ENCODE results near the gene FGR. TPM values are rescaled to one million over a fixed set of nuclear protein-coding genes. Genes with fewer than 3 reads are reported as not detected.

The FGR gene
- polyA plus RNA-seq, 3 donors = 1.4 to 1.8 (median 1.7) TPM

DNA sequence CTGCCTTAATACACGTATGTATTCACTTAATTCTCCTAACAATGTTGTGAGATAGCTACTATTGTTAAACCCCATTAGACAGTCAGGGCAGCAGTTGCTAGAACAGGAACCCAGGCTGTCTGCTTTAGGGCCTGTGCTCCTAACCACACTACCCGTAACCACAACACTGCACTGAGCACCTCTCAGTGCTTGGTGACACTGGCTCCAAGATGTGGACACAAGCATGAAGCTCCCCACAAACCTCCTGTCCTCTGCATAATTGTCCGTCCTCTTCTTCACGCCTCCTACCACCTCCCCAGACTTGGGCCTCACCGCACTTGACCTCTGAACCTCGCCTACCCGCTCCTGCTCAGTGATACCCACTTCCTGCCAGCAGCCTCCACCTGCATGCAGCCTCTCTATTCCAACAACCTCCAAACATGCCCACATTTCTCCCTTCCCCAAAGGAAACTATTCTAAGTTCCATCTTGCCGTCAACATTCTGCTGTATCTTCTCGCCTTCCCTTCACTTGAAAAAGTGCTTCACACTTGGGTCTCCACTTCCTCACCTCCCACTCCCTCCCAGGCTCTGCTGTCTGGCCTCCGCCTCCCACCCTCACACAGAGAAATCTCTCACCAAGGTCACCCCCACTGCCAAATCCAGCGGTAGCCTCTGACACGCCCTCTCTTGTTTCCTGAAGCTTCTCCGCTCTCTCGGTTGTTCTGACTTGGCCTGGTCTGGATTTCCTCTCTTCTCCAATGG, 16.5 kb downstream of the FGR start:
- no peak for DNase-seq (ENCODE audit: low read depth in 3 of 3, low spot score in 2 of 3)

DNA sequence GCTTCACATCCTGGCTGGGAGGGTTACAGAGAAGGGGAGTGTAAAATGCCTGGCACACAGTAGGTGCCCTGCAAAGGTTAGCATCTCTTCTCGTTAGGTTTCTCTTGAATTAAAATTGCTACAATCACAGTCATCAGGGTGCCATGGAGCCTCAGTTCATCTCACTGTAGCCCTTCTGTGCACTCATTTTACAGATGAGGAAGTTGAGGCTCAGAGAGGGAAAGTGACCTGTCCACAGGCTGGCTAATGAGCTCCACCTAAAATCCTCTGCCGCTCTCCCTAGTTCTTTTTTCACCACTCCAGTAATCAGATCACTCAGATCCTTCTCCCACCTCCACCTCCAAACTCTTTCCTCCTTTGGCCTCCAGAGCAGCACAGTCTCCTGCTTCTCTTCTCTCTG, 17.6 kb downstream of the FGR start:
- no peak for DNase-seq (ENCODE audit: low read depth in 3 of 3, low spot score in 2 of 3)

DNA sequence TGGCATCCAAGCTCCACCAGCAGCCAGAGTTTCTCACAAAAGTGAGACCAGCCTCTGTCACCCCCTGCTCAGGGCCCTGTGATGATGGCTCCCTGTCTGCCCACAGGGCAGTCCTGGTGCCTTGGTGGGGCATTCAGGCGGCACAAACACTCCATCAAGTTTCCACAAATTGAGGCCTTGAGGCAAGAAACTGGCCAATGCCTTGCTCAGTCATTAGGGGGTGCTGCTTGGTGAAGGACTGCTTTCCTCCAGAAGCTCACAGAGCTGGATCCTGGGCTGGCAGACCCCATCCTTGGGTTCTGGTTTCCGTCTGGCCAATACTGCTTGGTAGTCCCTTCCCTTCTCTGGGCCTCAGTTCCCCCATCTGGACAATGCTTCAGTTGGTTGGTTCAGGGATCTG, 18.5 kb downstream of the FGR start:
- DNase-seq (ENCODE audit: low read depth in 3 of 3, low spot score in 2 of 3) = no peak

DNA sequence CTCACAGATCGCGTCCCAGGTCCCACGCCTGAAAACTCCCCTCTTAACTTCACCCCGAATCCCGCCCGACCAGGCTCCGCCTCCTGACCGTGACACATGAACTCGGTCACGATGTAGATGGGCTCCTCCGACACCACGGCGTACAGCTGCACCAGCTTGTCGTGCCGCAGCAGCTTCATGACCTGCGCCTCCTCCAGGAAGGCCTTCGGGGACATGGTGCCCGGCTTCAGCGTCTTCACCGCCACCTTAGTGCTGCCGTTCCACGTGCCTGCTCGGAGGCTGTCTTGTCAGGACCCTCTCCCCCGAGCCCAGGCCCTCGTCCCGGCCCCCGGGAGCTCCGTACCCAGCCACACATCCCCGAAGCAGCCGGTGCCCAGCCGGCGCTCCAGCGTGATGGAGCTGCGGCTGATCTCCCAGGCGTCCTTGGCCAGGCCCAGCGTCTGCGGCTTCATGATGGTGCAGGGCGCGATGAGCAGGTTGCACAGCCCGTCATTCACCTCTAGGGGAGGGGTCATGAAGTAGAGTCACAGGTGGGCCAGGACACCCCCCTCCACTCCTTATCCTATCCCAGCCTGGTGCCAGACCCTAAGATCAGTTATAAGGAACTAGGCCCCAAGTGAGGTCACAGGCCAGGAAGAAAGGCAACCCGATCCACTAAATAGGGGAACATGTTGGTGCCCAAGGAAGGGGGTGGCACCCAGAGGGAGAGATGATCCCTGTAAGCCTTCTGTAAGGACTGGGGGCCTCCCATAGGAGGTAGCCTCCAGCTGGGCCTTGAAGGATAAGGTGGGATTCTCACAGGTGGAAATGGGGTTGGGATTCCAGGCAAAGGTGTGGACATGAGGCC, 19.4 kb downstream of the FGR start:
- DNase-seq (ENCODE audit: low read depth in 3 of 3, low spot score in 2 of 3) = no peak

DNA sequence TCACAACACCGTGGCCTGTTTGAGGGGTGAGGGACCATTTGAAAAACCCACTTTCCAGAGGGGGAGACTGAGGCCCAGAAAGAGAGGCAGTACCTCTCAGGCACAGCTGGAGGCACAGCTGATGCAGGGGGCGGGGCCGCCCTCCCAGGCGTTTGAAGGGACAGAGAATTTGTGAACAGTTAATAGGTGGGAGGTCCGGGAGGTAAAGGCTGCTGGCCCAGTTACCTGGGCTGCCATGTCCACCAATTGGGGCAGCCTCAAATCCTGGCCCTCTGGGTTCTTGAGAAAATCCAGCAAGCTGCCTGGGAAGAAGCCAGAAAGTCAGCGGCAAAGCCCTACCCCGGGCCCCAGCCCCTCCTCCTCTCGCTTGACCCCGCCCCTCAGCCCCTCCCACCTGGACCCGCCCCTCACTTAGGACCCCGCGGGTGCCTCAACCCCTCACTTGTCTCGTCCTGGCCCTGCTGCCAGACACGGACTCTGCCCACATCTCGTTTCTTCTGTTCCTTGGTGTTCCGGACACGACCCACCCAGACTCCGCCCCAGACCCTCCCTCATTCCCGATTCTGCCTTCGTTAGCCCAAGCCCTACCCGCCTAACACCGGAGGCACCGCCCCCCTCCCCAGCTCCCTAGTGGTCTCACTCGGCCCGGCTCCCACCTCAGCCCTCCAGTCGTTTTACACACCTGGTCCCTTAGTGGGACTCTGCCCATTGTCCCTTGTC, 20.2 kb downstream of the FGR start:
- no peak for DNase-seq (ENCODE audit: low read depth in 3 of 3, low spot score in 2 of 3)

DNA sequence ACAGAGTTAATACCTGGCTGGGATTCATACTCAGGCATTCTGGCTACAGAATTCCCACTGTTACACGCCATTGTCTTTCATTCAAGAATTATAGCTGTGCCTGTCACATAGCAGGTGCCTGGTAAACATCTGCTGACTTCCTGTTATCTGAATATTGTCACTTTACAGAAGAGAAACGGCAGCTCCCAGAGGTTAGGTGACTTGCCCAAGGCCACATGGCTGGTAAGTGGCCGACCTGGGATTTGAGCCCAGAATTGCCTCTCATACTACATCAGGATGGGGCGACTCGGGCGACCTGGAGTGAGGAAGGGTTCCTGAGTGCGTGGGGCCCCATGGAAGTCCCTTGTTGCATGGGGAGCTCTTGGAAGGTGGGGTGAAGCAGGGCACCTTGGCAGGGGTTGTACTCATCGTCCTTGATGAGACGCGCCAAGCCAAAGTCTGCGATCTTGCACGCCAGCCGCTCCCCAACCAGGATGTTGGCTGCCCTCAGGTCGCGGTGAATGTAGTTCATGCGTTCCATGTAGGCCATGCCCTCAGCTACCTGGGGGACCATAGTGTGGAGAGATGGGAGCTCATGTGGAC, 20.9 kb downstream of the FGR start:
- no peak for DNase-seq (ENCODE audit: low read depth in 3 of 3, low spot score in 2 of 3)

DNA sequence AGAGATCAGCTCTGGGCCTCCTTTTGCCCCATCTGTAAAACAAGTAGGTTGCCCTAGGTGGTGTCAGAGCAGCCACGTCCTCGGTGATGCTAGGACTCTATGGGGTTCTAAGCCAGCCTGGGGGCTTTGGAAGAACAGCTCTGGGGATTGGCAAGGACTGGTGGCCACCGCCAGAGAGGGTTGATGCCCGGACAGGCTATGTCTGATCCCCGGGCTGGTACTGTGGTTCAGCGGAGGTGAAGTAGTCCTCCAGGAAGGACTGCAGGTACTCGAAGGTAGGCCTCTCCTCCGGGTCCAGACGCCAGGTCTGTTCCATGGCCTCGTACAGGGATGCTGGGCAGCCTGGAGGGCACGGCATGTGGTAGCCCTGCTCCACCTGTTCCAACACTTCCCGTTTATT, 22.3 kb downstream of the FGR start:
- no peak for DNase-seq (ENCODE audit: low read depth in 3 of 3, low spot score in 2 of 3)

DNA sequence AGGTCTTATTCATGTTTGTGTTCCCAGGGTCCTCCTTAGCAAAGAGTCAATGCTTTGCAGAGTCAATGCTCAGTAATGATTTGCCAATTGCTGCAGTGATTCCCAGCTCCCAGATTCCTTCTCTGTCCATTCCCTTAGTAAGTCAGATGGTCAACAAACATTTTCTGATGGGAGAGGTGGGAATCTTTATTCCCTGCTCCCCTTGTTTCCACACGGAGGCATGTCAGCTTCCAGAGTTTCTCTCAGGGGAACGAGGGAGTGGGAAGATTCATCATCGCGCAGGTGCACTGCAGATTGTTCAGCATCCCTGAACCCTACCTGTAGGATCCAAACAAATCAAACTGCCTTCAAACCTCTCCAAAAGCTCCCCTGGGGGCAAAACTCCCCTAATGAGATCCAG, 23.5 kb downstream of the FGR start:
- no peak for DNase-seq (ENCODE audit: low read depth in 3 of 3, low spot score in 2 of 3)

DNA sequence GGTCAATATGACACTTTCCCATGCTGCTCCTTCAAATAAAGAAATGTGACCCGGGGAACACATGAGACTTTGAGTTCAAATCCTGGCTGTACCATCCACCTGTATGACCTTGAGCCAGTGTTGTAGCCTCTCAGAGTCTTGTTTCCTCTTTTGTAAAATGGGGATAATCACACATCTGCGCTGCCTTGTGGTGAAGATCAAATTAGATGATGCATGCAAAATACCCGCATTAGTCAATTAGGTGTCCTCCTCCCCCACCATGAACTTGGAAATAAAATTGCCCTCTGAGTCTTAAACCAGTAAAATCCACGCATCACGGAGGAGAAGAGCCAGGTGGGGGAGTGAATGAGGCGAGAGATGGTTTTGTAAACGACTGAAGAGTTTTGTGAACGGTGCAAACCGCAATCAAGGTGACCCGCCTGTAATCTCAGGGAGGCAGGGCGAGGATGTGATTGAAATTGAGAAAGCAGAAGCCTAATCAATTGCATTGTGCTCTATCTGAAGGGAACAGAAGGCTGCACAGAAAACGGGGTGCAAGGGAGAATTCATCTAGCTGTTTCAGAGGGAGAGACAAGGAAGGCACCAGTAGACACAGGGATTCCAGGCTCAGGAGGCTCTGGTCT, 25.3 kb downstream of the FGR start:
- no peak for DNase-seq (ENCODE audit: low read depth in 3 of 3, low spot score in 2 of 3)

DNA sequence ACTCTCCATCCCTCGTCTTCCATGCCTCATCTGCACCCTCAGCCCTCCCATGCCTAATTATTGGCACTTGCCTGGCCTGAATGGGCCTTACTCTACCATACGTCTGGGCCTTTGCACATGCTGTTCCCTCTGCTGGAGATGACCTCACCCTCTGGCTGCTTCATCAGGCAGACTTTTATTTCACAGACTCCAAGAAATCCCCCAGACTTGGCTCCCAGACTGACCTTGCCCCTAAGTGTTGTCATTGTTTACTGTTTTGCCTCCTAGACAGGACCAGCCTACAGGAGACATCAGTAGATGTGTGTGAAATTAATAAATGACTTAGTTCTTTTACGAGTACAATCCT, 25.8 kb downstream of the FGR start:
- DNase-seq (ENCODE audit: low read depth in 3 of 3, low spot score in 2 of 3) = no peak

DNA sequence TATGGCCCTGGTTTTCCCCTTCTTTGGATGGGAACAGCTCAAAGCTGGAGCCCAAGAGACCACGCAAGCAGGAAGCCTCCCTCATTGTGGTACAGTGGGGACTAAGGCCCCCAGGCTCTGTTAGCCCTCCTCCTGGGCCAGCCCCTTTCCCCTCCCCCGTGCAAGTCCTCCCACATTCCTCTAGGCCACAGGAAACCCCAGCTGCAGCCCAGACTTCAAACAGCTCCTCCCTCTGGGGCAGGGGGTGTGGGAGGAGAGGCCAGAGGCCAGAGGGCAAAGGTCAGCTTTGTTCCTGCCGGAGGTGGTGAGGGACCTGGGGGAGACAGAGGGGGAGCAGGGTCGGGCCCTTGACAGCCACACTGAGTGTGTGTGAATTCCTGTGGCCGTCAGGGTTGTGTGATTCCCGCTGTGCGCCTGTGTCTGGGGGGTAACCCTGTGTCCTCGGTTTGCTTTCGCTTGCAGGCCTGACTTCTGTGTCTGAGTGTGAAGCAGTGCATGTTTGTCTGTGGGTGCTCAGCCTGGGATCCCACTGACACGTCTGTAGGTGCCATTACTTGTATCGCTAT, 27.7 kb downstream of the FGR start:
- DNase-seq (ENCODE audit: low read depth in 3 of 3, low spot score in 2 of 3) = no peak

DNA sequence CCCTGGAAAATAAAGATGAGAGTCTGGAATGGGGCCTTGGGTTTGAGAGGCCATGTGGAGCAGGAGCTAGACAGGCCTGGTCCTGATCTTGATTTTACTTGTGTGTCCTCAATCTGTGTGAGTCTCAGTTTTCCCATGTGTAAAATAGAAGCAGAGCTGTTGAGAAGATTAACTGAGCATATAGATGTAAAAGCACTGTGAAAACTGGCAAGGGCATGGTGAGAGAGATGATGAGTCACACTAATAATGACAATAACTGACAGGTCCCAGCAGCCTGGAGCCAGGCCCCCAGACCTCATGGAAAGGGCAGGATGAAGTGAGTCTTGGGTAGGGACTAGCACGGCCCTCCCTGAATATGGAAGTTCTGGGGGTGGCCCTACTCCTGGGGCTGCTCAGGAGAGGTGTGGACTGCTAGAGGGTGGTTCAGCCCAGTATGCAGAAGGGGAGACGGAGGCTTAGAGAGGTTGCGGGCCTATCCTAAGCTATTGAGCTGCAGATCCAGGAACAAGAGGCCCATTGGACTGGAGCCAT, 28.2 kb downstream of the FGR start:
- DNase-seq (ENCODE audit: low read depth in 3 of 3, low spot score in 2 of 3) = no peak

DNA sequence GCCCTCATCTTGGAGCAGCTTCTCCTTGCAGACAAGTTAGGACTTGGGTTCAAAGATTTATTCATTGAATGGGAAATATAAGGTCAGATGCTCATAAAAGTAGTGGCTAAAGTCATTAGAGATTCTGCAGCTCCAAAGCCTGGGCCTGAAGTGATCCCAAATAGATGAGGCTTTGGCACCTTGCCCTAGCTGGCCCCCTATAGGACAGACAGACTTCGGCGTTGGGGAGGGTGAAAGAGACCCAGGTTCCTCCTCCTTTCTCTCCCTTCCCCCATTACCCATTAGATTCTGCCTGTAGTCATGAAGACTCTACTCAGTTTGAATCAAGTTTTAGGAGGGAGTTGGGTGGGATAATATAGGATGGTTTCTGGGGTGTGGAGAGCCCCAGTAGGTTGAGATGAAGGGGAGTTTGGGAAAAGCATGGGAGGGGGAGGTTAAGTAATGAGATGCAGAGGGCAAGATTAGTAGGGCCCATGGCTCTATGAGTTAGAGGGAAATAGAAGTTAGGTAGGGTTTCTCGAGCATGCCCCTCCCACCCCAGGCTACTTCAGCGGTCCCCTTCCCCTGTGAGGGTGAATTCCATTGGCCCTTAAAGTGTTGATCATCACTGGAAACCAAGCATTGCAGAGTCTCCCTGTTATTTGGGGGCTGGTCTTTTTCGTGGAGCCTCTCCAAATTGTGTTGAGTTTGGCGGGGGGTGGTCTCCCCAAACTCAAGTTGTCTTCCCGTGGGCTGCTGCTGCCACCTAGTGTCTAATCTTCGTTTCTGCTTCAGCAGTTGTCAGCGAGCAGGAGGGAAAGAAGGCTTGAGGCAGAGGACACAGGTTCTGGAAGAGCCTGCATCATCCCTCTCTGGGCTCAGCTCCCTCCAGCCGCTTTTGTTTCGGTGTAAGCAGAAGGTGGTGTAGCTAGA, 28.9 kb downstream of the FGR start:
- no peak for DNase-seq (ENCODE audit: low read depth in 3 of 3, low spot score in 2 of 3)

DNA sequence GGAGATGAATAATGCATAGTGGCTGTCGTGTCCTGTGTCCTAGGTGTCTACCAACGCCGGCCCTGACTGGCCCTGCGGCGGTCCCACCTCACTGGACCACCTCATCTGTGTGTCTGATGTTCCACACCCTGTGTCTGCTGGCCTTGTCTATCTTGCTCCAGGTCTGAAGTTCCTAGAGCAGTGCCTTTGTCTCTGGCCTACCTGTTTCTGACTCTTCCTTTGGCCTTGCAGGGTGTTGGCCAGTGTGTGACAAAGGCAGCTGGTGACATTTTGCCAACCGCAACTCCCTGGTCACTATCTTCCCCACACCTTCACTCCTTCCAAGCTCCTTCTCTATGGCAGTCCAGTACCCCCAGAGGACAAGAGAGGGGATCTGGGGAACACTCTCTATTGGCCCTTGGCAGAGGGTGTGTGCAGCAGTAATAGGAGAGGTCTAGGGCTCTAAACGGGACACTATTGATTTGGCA, 29.7 kb downstream of the FGR start:
- no peak for DNase-seq (ENCODE audit: low read depth in 3 of 3, low spot score in 2 of 3)

DNA sequence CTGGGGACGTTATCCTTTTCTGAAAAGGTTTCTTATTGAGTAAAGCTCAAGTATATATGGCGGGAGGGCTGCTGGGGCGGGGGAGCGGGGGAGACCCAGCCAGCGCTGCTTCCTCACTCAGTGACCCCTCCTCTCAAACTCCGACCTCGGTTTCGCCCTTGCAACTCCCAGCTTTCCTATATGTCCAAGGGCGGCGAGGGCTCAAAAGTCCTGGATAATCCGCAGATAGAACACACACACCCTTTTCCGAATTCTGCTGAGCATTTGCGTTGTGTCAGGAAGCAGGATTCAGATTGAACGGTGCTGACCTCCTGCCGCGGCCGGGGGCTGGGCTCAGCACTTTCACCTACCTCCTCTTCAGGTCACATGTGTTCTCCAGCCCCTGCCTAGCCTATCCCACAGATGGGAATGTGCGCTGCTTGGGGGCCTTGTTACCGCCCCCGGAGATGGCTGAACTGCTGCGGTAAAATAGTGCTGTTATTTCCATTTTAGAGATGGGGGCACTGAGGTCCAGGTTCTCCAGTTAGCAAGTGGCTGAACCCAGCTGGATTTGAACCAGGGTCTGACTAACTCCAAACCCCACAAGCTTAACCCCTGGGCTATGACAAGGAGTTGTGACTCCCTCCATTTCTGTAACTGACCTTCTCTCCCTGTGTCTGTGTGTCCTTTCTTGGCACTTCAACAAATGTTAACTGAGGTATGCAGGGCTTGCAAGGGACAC, 30.2 kb downstream of the FGR start:
- no peak for DNase-seq (ENCODE audit: low read depth in 3 of 3, low spot score in 2 of 3)

DNA sequence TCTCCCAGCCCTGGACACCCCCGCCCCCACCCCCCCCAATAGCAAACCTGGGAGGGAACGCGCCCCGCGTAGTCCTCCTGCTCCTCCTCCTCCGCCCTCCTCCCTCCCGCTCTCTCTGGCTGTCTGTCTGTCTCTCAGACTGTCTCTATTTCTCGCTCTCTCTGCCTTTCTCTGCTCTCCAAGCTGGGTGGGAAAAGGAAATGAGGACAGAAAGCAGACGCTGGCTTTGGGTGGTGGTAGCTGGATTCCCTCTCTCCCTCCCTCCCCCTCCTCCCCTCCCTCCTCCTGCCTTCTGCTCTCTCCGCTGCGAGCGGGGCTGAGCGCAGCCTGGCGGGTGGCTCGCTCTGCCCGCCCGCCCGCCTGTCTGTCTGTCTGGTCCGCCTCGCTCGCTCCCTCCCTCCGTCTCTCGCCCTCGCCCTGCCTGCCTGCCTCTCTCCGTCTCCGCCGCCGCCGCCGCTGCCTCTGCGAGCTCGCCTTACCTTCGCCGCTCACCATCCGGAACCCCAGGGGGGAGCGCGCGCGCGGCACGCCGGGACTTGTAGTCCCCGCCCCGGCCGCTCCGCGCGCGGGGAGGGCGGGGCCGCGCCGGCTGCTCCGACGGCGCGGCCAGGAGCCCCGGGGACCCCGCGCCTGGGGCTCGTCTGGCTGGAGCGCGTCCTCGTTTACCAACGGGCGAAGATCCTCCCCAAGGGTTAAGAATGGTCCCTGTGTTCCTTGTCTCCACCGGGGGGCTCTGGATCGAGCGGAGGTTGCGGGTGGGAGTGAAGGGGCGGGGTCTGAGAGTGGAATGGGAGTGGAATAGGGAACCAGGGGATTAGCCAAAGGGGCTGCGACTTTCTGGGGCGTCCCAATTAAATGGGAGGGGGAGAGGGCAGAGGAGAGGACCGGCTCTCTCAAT, 31.1 kb downstream of the FGR start, which contains the start of gene AHDC1:
TSS of gene AHDC1 (minus strand) at position 464 of the 898 bp plus-strand sequence. CDS start 52,029 bp downstream, outside the sequence.
- peak in 2 of 3 donors; percentile 80 to 84 for DNase-seq (ENCODE audit: low read depth in 3 of 3, low spot score in 2 of 3)

DNA sequence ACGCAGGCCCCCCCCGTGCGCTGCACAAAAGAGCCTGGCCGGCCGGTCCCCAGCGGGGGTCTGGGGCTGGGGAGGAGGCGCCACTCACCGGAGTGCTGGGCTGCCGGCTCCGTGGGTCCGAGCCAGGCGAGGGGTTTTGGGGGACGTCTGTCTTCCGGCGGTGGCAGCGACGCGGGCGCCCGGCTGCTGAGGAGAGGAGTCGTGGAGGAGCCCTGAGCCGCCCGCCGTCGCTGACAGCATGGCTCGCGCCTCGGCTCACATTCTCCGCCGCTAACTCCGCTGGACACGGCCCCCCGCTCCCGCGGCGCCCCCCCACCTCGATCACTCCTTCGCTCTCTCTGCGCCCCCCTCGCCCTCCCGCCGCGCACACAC, 31.7 kb downstream of the FGR start:
- DNase-seq (ENCODE audit: low read depth in 3 of 3, low spot score in 2 of 3) = no peak
